ENCODE measurements around the gene LMAN1L. TPM values are rescaled to one million over a fixed set of nuclear protein-coding genes. Genes with fewer than 3 reads are reported as not detected.

LMAN1L gene
- total RNA-seq, 1 donor from 2014 or later, result not detected

DNA sequence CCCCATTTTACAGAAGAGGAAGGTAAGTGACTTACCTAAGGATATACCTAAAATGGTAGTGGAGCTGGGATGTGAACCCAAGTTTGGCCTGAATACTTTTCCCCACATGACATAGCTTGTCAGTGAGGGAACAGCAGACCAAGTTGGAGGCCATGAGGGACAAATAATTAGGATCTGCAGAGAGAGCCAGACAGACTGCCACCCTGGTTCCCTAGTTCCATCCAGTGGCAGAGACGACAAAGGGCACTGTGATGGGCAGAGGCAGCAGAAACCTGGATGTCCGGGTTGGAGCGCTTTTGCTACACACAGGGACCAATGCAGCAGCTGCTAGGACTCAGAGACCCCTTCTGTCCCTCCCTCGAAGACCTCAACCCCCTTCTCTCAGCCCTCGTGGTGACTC is 15.0 kb downstream of the LMAN1L start:
- intact Hi-C loops (cut with DNase I), result no loop called here
- no peak for DNase-seq (ENCODE audit: extremely low spot score in 2 of 2)
- Histone ChIP-seq H3K27me3 (no peaks in the 10 kb centered on the region), H3K4me1 (no peaks in the 10 kb centered on the region), H3K9me3 (no peaks in the 10 kb centered on the region), H3K27ac (no peak overlapping the region), H3K4me3 (no peak overlapping the region), H3K36me3 (no peaks in the 10 kb centered on the region)
- TF ChIP-seq POLR2AphosphoS5 (IDR thresholded peaks at IDR 0.05; ENCODE audit: insufficient read depth in 1 of 2, low read depth in 1 of 2), result no peak
- TF ChIP-seq, protein P1, sequence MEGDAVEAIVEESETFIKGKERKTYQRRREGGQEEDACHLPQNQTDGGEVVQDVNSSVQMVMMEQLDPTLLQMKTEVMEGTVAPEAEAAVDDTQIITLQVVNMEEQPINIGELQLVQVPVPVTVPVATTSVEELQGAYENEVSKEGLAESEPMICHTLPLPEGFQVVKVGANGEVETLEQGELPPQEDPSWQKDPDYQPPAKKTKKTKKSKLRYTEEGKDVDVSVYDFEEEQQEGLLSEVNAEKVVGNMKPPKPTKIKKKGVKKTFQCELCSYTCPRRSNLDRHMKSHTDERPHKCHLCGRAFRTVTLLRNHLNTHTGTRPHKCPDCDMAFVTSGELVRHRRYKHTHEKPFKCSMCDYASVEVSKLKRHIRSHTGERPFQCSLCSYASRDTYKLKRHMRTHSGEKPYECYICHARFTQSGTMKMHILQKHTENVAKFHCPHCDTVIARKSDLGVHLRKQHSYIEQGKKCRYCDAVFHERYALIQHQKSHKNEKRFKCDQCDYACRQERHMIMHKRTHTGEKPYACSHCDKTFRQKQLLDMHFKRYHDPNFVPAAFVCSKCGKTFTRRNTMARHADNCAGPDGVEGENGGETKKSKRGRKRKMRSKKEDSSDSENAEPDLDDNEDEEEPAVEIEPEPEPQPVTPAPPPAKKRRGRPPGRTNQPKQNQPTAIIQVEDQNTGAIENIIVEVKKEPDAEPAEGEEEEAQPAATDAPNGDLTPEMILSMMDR (IDR thresholded peaks at IDR 0.05), result no peak
- no peak for TF ChIP-seq POLR2A (IDR thresholded peaks at IDR 0.05)

DNA sequence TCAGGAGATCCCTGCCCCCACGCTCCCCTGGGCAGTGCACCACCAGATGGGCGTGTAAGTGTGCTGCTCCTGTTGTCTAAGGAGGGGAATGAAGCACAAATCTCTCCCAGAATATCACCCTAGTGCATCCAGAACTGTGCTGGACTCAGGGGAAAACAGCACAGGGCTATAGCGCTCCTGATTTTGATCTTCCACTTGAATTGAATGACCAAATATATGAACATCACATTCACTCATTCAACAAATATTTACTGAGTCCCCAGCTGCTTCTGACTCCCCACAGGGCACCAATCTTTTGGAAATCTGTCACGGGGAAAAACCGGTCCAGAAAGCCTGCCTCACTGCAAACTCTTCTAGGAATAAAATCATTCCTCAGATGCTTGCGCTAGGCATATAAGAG is 16.2 kb downstream of the LMAN1L start:
- no peaks in the 10 kb centered on the region for H3K36me3 ChIP-seq
- no peaks in the 10 kb centered on the region for H3K27me3 ChIP-seq
- H3K4me3 ChIP-seq, result no peak overlapping the region
- TF ChIP-seq POLR2AphosphoS5 (IDR thresholded peaks at IDR 0.05; ENCODE audit: insufficient read depth in 1 of 2, low read depth in 1 of 2) (no peak), POLR2A (IDR thresholded peaks at IDR 0.05) (no peak)
- TF ChIP-seq, protein P1 (IDR thresholded peaks at IDR 0.05), result no peak
- intact Hi-C loops (cut with DNase I), result no loop called here
- no peaks in the 10 kb centered on the region for H3K4me1 ChIP-seq
- H3K9me3 ChIP-seq, result no peaks in the 10 kb centered on the region
- no peak overlapping the region for H3K27ac ChIP-seq
- DNase-seq (ENCODE audit: extremely low spot score in 2 of 2), result no peak

DNA sequence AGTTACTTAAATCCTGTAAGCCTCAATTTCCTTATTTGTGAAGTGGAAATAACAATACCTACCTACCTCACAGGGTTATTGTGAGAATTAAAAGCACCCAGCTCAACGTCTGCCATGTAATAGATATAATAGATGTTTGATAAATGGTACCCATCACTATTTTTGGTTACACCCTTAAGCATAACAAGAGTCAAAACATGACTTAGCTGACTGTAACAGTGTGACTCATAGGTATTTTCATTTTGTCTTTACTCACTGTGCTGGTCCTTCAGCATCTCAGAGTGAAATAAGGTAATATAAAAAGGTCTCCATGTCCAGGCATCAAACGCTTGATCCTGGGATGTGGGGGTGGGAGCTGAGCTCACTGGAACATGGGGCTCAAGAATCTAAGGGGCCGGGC is 16.9 kb downstream of the LMAN1L start:
- Histone ChIP-seq H3K36me3 (no peaks in the 10 kb centered on the region), H3K27ac (no peak overlapping the region), H3K4me3 (no peak overlapping the region), H3K27me3 (no peaks in the 10 kb centered on the region), H3K4me1 (no peaks in the 10 kb centered on the region), H3K9me3 (no peaks in the 10 kb centered on the region)
- intact Hi-C loops (cut with DNase I), result no loop called here
- TF ChIP-seq POLR2A (IDR thresholded peaks at IDR 0.05) (no peak), POLR2AphosphoS5 (IDR thresholded peaks at IDR 0.05; ENCODE audit: insufficient read depth in 1 of 2, low read depth in 1 of 2) (no peak)
- TF ChIP-seq, protein P1 (IDR thresholded peaks at IDR 0.05), result no peak
- DNase-seq (ENCODE audit: extremely low spot score in 2 of 2), result no peak

DNA sequence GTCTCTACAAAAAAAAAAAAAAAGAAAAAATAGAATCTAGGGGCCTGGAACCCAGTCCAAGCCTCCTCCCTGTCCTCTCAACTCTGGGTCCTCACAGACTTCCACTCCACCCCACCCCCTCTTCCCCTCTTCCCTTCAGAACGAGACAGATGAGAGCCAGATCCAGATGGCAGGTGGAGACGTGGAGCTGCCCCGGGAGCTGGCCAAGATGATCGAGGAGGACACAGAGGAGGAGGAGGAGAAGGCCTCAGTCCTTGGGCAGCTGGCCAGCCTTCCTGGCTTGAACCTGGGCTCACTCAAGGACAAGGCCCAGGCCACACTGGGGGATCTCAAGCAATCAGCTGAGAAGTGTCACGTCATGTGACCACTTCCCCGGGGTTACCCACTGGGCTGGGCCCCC is 17.4 kb downstream of the LMAN1L start:
- DNase-seq (ENCODE audit: extremely low spot score in 2 of 2), result no peak
- TF ChIP-seq, protein P1 (IDR thresholded peaks at IDR 0.05), result no peak
- TF ChIP-seq POLR2AphosphoS5 (IDR thresholded peaks at IDR 0.05; ENCODE audit: insufficient read depth in 1 of 2, low read depth in 1 of 2) (no peak), POLR2A (IDR thresholded peaks at IDR 0.05) (no peak)
- H3K36me3 ChIP-seq, result no peaks in the 10 kb centered on the region
- H3K9me3 ChIP-seq, result no peaks in the 10 kb centered on the region
- no peaks in the 10 kb centered on the region for H3K27me3 ChIP-seq
- H3K27ac ChIP-seq, result no peak overlapping the region
- no peak overlapping the region for H3K4me3 ChIP-seq
- H3K4me1 ChIP-seq, result no peaks in the 10 kb centered on the region
- intact Hi-C loops (cut with DNase I), result no loop called here

DNA sequence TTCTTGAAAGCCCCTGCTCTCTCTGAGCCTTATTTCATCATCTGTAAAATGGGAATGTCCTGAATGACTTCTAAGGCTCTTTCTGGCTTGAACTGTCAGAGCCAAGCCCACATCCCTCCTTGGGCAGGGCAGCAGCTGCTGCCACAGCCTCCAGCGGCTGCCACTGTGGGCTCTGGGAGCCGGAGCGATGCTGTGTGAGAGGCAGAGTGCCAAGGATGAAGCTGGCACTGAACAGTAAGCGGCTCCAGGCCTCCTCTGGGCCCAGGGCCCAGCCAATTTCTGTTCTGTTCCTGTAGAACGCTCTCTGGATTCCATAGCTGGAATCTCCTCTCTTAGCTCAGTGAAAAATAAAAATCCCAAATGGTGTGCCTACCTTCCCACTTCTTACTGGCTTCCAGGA is 18.2 kb downstream of the LMAN1L start:
- no peak overlapping the region for H3K4me3 ChIP-seq
- H3K27me3 ChIP-seq, result no peaks in the 10 kb centered on the region
- TF ChIP-seq POLR2AphosphoS5 (IDR thresholded peaks at IDR 0.05; ENCODE audit: insufficient read depth in 1 of 2, low read depth in 1 of 2), result no peak
- TF ChIP-seq, protein P1 (IDR thresholded peaks at IDR 0.05), result no peak
- TF ChIP-seq POLR2A (IDR thresholded peaks at IDR 0.05), result no peak
- intact Hi-C loops (cut with DNase I), result no loop called here
- no peaks in the 10 kb centered on the region for H3K9me3 ChIP-seq
- no peak for DNase-seq (ENCODE audit: extremely low spot score in 2 of 2)
- no peaks in the 10 kb centered on the region for H3K4me1 ChIP-seq
- H3K27ac ChIP-seq, result no peak overlapping the region
- H3K36me3 ChIP-seq, result no peaks in the 10 kb centered on the region

Data from vagina (tissue), 2 donors.